MCF 10A (cell line): ENCODE measurements around the gene EME2. TPM values are rescaled to one million over a fixed set of nuclear protein-coding genes. Genes with fewer than 3 reads are reported as not detected.
"Not testable (repeated sequence)": the region's sequence is repeated elsewhere in the genome, so short reads cannot be mapped to it uniquely, and the experiment has no call there.

Experiments used
- BruUV-seq: library from RNA; stranded (reverse); fragments of 400-500 nt; replicated peaks from 2 replicates; lab custom pipeline; 2021; lab: Mats Ljungman, UMichigan
- CTCF ChIA-PET: fragments of 300-600 bp; sonication (Branson Sonifier 250); formaldehyde crosslinking; extraction: SDS; loops from one replicate; lab custom pipeline; 2021; ENCODE audit warnings: antibody characterized with exemption, inconsistent platforms; lab: Yijun Ruan, JAX
- POLR2A ChIA-PET: fragments of 300-600, 350-650 bp; sonication (Branson Sonifier 250); formaldehyde crosslinking; extraction: SDS; loops from one replicate; lab custom pipeline; 2020; ENCODE audit warnings: antibody characterized with exemption, inconsistent platforms; lab: Yijun Ruan, JAX
- DNase-seq: peaks from one replicate; pipeline ENCODE4 v3.0.0-alpha.2; 2018; ENCODE audit not compliant: unreplicated experiment
- H3K27ac Mint-ChIP-seq: one replicate; pipeline ENCODE4 v1.8.0; 2022; ENCODE audit warnings: mild to moderate bottlenecking, low read depth, mixed read lengths; ENCODE audit not compliant: unreplicated experiment
- H3K27me3 Mint-ChIP-seq: one replicate; pipeline ENCODE4 v1.8.0; 2022; ENCODE audit warnings: mixed read lengths; ENCODE audit not compliant: insufficient read depth, unreplicated experiment
- H3K36me3 Mint-ChIP-seq: one replicate; pipeline ENCODE4 v1.8.0; 2022; ENCODE audit warnings: mild to moderate bottlenecking, moderate library complexity, mixed read lengths; ENCODE audit not compliant: insufficient read depth, unreplicated experiment
- H3K4me1 Mint-ChIP-seq: one replicate; pipeline ENCODE4 v1.8.0; 2022; ENCODE audit warnings: mixed read lengths; ENCODE audit not compliant: insufficient read depth, unreplicated experiment
- H3K4me3 Mint-ChIP-seq: one replicate; pipeline ENCODE4 v1.8.0; 2022; ENCODE audit warnings: mild to moderate bottlenecking, moderate library complexity, mixed read lengths; ENCODE audit not compliant: unreplicated experiment
- H3K9me3 Mint-ChIP-seq: one replicate; pipeline ENCODE4 v1.8.0; 2022; ENCODE audit warnings: mixed read lengths; ENCODE audit not compliant: unreplicated experiment
- CTCF ChIP-seq: fragments of 200-600 bp; IDR thresholded peaks from one replicate; pipeline ENCODE4 v1.8.0; 2022; ENCODE audit warnings: antibody characterized with exemption, mild to moderate bottlenecking; ENCODE audit not compliant: unreplicated experiment
- intact Hi-C: fragments of 100-400 bp; cut with micrococcal nuclease; formaldehyde crosslinking; loops from 2 replicates; pipeline ENCODE4 v1.14.1; 2022
- total RNA-seq: library from RNA; stranded (reverse); gene quantifications from 2 replicates; pipeline ENCODE4 v1.2.3, GENCODE V29; 2022

The EME2 gene
- total RNA-seq, 1 experiment from 2014 or later: 20.6 TPM

- Mint-ChIP-seq H3K36me3 (no peaks in the 10 kb centered on the region), H3K9me3 (no peaks in the 10 kb centered on the region), H3K4me3 (no peak overlapping the region), H3K4me1 (no peaks in the 10 kb centered on the region), H3K27ac (no peak overlapping the region), H3K27me3 (no peaks in the 10 kb centered on the region)
- POLR2A ChIA-PET: no interaction called here
- DNase-seq: no peak
- BruUV-seq: no TSS peak
- no peak for TF ChIP-seq CTCF
- CTCF ChIA-PET: no interaction called here
- intact Hi-C loops: no loop called here
Measured at GRCh38 chr16:1794221-1794871, 21.7 kb downstream of the EME2 start.

GRCh38 chr16:1794908-1795666 is 22.5 kb downstream of the EME2 start:
- no peaks in the 10 kb centered on the region for H3K36me3 Mint-ChIP-seq
- intact Hi-C loops: no loop called here
- no peak for DNase-seq
- no peaks in the 10 kb centered on the region for H3K27me3 Mint-ChIP-seq
- CTCF ChIA-PET: no interaction called here
- no peak overlapping the region for H3K27ac Mint-ChIP-seq
- H3K9me3 Mint-ChIP-seq: no peaks in the 10 kb centered on the region
- H3K4me1 Mint-ChIP-seq: no peaks in the 10 kb centered on the region
- no peak overlapping the region for H3K4me3 Mint-ChIP-seq
- POLR2A ChIA-PET: interaction anchor here (3.0 kb wide), 1 partner anchor 12 kb away, joined by 14 read pairs; the partner anchor contains the start of genes NUBP2 and SPSB3
- BruUV-seq: no TSS peak
- TF ChIP-seq CTCF: no peak

DNA sequence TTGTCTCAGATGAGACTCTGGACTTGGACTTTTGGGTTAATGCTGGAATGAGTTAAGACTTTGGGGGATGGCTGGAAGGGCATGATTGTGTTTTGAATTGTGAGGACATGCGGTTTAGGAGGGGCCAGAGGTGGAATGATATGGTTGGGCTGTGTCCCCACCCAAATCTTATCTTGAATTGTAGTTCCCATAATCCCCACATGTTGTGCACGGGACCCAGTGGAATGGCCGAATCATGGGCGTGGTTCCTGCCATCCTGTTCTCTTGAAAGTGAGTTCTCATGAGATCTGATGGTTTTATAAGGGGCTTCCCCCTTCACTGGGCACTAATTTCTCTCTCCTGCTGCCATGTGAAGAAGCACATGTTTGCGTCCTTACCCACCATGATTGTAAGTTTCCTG is 26.7 kb downstream of the EME2 start:
- POLR2A ChIA-PET, H3K4me3 Mint-ChIP-seq, H3K27ac Mint-ChIP-seq, intact Hi-C loops, DNase-seq, H3K27me3 Mint-ChIP-seq, H3K9me3 Mint-ChIP-seq, CTCF ChIA-PET, H3K36me3 Mint-ChIP-seq, H3K4me1 Mint-ChIP-seq, BruUV-seq: not testable (repeated sequence)

DNA sequence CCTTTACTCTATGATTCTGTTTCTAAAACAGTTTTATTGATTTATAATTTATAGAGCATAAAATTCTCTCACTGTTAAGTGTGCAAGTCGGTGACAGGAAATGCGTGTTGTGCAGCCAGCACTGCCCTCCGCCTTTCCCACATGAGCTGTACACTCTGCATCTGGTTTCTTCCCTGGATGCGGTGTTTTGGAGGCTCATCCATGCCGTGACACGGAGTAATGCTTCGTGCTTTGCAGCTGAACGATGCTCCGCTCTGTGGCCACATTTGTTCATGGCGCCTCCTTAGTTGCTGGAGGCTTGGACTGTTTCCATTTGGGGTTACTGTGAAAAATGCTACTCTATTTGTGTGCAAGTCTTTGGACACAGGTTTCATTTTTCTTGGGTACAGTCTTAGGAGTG is 28.1 kb downstream of the EME2 start:
- no peak for DNase-seq
- H3K4me3 Mint-ChIP-seq: no peak overlapping the region
- no peak for TF ChIP-seq CTCF
- BruUV-seq: no TSS peak
- H3K27ac Mint-ChIP-seq: no peak overlapping the region
- intact Hi-C loops: no loop called here
- ChIA-PET CTCF (no interaction called here), POLR2A (no interaction called here)
- no peaks in the 10 kb centered on the region for H3K27me3 Mint-ChIP-seq
- H3K36me3 Mint-ChIP-seq: peaks cover 7% of the 10 kb centered on the region
- no peaks in the 10 kb centered on the region for H3K4me1 Mint-ChIP-seq
- H3K9me3 Mint-ChIP-seq: no peaks in the 10 kb centered on the region
